SK-N-SH (cell line): ENCODE measurements around the gene DUSP2. TPM values are rescaled to one million over a fixed set of nuclear protein-coding genes. Genes with fewer than 3 reads are reported as not detected.

Experiments
- CTCF ChIA-PET: fragments of 300-600, 350-600 bp; formaldehyde crosslinking; extraction: SDS; loops from one replicate; lab custom pipeline; 2021; lab: Yijun Ruan, JAX
- POLR2A ChIA-PET: fragments of 350-600 bp; sonication (Branson Sonifier 250); formaldehyde crosslinking; extraction: SDS; loops from one replicate; lab custom pipeline; 2020; ENCODE audit warnings: antibody characterized with exemption, inconsistent platforms; lab: Yijun Ruan, JAX
- DNase-seq: peaks from one replicate; pipeline ENCODE4 v3.0.0; 2012
- H2AFZ ChIP-seq: fragments of 200-600 bp; sonication (generic); 2 replicates; pipeline ENCODE4 v1.8.1; 2016; ENCODE audit warnings: antibody characterized with exemption, mild to moderate bottlenecking, low read depth
- H3F3A ChIP-seq: fragments of 200-600 bp; sonication (generic); replicated peaks from 2 replicates; pipeline ENCODE3; 2016; ENCODE audit warnings: antibody characterized with exemption, mild to moderate bottlenecking; ENCODE audit not compliant: insufficient read depth
- H3K27ac ChIP-seq, 2 experiments: fragments of 200-500 bp in 1 of 2; fragments of 200-600 bp in 1 of 2; sonication (Bioruptor generic) in 1 of 2; sonication (generic), shearing (Covaris generic) in 1 of 2; 2 replicates each; pipeline versions ENCODE4 v1.5.1 to v1.6.1; 2014 to 2016; ENCODE audit warnings: low read depth in 2 of 2, inconsistent platforms in 1 of 2, low read length in 1 of 2, mild to moderate bottlenecking in 1 of 2, mixed read lengths in 1 of 2
- H3K27me3 ChIP-seq: fragments of 200-600 bp; sonication (generic), shearing (Covaris generic); 2 replicates; pipeline ENCODE4 v1.6.1; 2016; ENCODE audit warnings: mixed run types; ENCODE audit not compliant: insufficient read depth
- H3K36me3 ChIP-seq, 2 experiments: fragments of 200-500 bp in 1 of 2; fragments of 200-600 bp in 1 of 2; sonication (Bioruptor generic) in 1 of 2; sonication (generic) in 1 of 2; replicated peaks in 1 of 2; 2 replicates each; pipeline versions ENCODE3 to v1.5.1; 2014 to 2016; ENCODE audit warnings: low read length in 1 of 2, mild to moderate bottlenecking in 1 of 2; ENCODE audit not compliant: insufficient read depth in 2 of 2, control insufficient read depth in 1 of 2
- H3K4me1 ChIP-seq, 2 experiments: fragments of 200-500 bp in 1 of 2; fragments of 200-600 bp in 1 of 2; sonication (Bioruptor generic) in 1 of 2; sonication (generic), shearing (Covaris generic) in 1 of 2; 2 replicates each; pipeline versions ENCODE4 v1.5.1 to v1.6.1; 2014 to 2016; ENCODE audit warnings: low read depth in 1 of 2, low read length in 1 of 2, mixed run types in 1 of 2; ENCODE audit not compliant: insufficient read depth in 2 of 2, control insufficient read depth in 1 of 2
- H3K4me2 ChIP-seq: fragments of 200-600 bp; sonication (generic), shearing (Covaris generic); 2 replicates; pipeline ENCODE4 v1.6.1; 2017; ENCODE audit warnings: mixed run types
- H3K4me3 ChIP-seq, 2 experiments: fragments of 200-500 bp in 1 of 2; fragments of 200-600 bp in 1 of 2; sonication (Bioruptor generic) in 1 of 2; sonication (generic), shearing (Covaris generic) in 1 of 2; 2 replicates each; pipeline versions ENCODE4 v1.5.1 to v1.8.1; 2014 to 2016; ENCODE audit warnings: low read depth in 2 of 2, inconsistent platforms in 1 of 2, low read length in 1 of 2, mild to moderate bottlenecking in 1 of 2, mixed read lengths in 1 of 2, moderate library complexity in 1 of 2
- H3K79me2 ChIP-seq: fragments of 200-600 bp; sonication (generic); 2 replicates; pipeline ENCODE4 v1.8.1; 2017; ENCODE audit warnings: mild to moderate bottlenecking; ENCODE audit not compliant: insufficient read depth
- H3K9ac ChIP-seq: fragments of 200-600 bp; sonication (generic); 2 replicates; pipeline ENCODE4 v1.6.1; 2017; ENCODE audit warnings: mixed run types
- H3K9me2 ChIP-seq: fragments of 200-600 bp; sonication (generic); 2 replicates; pipeline ENCODE4 v1.6.1; 2017; ENCODE audit warnings: mixed run types
- H3K9me3 ChIP-seq: fragments of 200-600 bp; sonication (generic); 2 replicates; pipeline ENCODE4 v1.6.1; 2017; ENCODE audit warnings: mixed run types, mild to moderate bottlenecking, moderate library complexity
- H4K20me1 ChIP-seq: fragments of 200-600 bp; sonication (generic); 2 replicates; pipeline ENCODE4 v1.6.1; 2017; ENCODE audit warnings: mild to moderate bottlenecking, mixed run types; ENCODE audit not compliant: insufficient read depth
- CHD2 ChIP-seq: fragments of 150-350 bp; IDR thresholded peaks from 2 replicates; pipeline ENCODE4 v1.6.1; 2018; ENCODE audit warnings: low read length; ENCODE audit not compliant: partially characterized antibody
- ELF1 ChIP-seq: IDR thresholded peaks from 2 replicates; pipeline ENCODE4 v1.4.0; 2012
- FOSL2 ChIP-seq: IDR thresholded peaks from 2 replicates; pipeline ENCODE4 v1.4.0; 2012; ENCODE audit warnings: low read depth, mild to moderate bottlenecking, moderate library complexity, borderline replicate concordance
- MEF2A ChIP-seq: IDR thresholded peaks from 2 replicates; pipeline ENCODE4 v1.4.0; 2012; ENCODE audit warnings: low read depth, borderline replicate concordance
- NFIC ChIP-seq: IDR thresholded peaks from 2 replicates; pipeline ENCODE4 v1.4.0; 2012; ENCODE audit warnings: borderline replicate concordance
- RXRA ChIP-seq: IDR thresholded peaks from 2 replicates; pipeline ENCODE4 v1.4.0; 2012; ENCODE audit warnings: low read depth, mild to moderate bottlenecking, borderline replicate concordance
- TAF1 ChIP-seq: IDR thresholded peaks from 2 replicates; pipeline ENCODE4 v1.6.1; 2012; ENCODE audit warnings: low read depth, mild to moderate bottlenecking, low read length, moderate library complexity, borderline replicate concordance
- ZBTB33 ChIP-seq: IDR thresholded peaks from 2 replicates; pipeline ENCODE4 v1.4.0; 2012; ENCODE audit warnings: low read depth, borderline replicate concordance
- WGBS: methylation state at CpG from one replicate; pipeline ENCODE4 v1.1.6; 2017; ENCODE audit warnings: low lambda C conversion rate; 5-methylcytosine and 5-hydroxymethylcytosine counted together
- polyA plus RNA-seq, 3 experiments: library from polyadenylated mRNA; depleted of rRNA; stranded (reverse); fragments of >200 nt; gene quantifications; 2 replicates each; pipeline ENCODE4 v1.2.3, GENCODE V29; 2012
- TF ChIP-seq, protein P1 (sequence below): IDR thresholded peaks from 2 replicates; pipeline ENCODE4 v1.4.0; 2012; ENCODE audit warnings: low read depth
- TF ChIP-seq, protein P2 (sequence below): fragments of 150-350 bp; IDR thresholded peaks from 2 replicates; pipeline ENCODE4 v1.6.1; 2016; ENCODE audit warnings: mild to moderate bottlenecking, low read depth, low read length
- TF ChIP-seq, protein P3 (sequence below): fragments of 200-600 bp; sonication (generic); IDR thresholded peaks from 2 replicates; pipeline ENCODE4 v1.6.1; 2017; ENCODE audit warnings: antibody characterized with exemption, mild to moderate bottlenecking, moderate library complexity

DUSP2 gene
- polyA plus RNA-seq, 1 of the 3 experiments (the other 2 are of a cell fraction), result 0.79 TPM

DNA sequence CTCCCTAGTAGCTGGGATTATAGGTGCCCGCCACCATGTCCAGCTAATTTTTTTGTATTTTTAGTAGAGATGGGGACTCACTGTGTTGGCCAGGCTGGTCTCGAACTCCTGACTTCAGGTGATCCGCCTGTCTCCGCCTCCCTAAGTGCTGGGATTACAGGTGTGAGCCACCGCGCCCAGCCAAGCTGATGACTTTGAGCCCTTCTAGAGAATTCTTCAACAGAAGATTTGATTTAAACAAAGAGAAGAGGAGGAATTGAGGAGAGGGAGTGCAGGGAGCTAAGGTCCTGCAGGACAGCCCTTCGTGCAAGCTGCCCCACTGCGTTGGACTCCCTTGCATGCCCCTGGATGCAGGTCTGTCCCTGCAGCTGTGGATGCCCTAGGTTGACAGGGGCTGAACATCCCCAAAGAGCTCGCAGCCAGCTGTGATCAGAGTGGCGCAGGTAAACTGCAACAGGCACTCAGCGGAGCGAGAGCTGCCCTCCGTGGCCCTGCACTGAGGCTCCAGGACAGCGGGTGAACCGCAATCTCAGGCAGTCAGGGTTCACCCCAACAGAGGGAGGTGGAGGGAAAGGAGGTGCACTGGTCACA is 42.5 kb downstream of the DUSP2 start:
- Histone ChIP-seq H3F3A (no peaks in the 10 kb centered on the region), H3K27me3 (no peaks in the 10 kb centered on the region), H3K79me2 (no peaks in the 10 kb centered on the region), H2AFZ (no peak overlapping the region), H3K27ac (no peak overlapping the region), H3K9ac (no peak overlapping the region), H4K20me1 (no peaks in the 10 kb centered on the region), H3K4me2 (no peak overlapping the region), H3K4me1 (peaks cover 0 to 3% of the 10 kb centered on the region in 2 experiments; a peak in 1 of 4 replicates), H3K9me3 (no peaks in the 10 kb centered on the region), H3K4me3 (no peak overlapping the region), H3K36me3 (no peaks in the 10 kb centered on the region), H3K9me2 (no peaks in the 10 kb centered on the region)
- TF ChIP-seq, protein P1, sequence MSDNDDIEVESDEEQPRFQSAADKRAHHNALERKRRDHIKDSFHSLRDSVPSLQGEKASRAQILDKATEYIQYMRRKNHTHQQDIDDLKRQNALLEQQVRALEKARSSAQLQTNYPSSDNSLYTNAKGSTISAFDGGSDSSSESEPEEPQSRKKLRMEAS, result no peak
- TF ChIP-seq RXRA, result no peak
- POLR2A ChIA-PET, result interaction anchor here (0.7 kb wide), 1 partner anchor 147 kb away, joined by 4 read pairs; no protein-coding TSS in a partner anchor
- CTCF ChIA-PET, result interaction anchor here (1.2 to 2.6 kb wide), 3 partner anchors 9 to 72 kb away, joined by 3 to 15 read pairs (median 7); no protein-coding TSS in a partner anchor
- DNase-seq, result peak; percentile 9
- 93% methylated on average over 15 of the region's 15 CpGs for WGBS

- Histone ChIP-seq H3K9me2 (no peaks in the 10 kb centered on the region), H4K20me1 (no peaks in the 10 kb centered on the region), H3K9ac (no peak overlapping the region), H3K27ac (no peak overlapping the region), H3K79me2 (no peaks in the 10 kb centered on the region), H3K36me3 (no peaks in the 10 kb centered on the region), H3K4me2 (no peak overlapping the region), H3K9me3 (no peaks in the 10 kb centered on the region), H3F3A (no peaks in the 10 kb centered on the region), H3K27me3 (no peaks in the 10 kb centered on the region), H2AFZ (no peak overlapping the region), H3K4me3 (no peak overlapping the region), H3K4me1 (peaks cover 0 to 3% of the 10 kb centered on the region in 2 experiments; a peak in 1 of 4 replicates)
- DNase-seq, result peak; percentile 18
- TF ChIP-seq MEF2A (no peak), CHD2 (no peak), NFIC (no peak), TAF1 (no peak), FOSL2 (no peak), ZBTB33 (no peak), ELF1 (no peak)
- TF ChIP-seq, protein P2, sequence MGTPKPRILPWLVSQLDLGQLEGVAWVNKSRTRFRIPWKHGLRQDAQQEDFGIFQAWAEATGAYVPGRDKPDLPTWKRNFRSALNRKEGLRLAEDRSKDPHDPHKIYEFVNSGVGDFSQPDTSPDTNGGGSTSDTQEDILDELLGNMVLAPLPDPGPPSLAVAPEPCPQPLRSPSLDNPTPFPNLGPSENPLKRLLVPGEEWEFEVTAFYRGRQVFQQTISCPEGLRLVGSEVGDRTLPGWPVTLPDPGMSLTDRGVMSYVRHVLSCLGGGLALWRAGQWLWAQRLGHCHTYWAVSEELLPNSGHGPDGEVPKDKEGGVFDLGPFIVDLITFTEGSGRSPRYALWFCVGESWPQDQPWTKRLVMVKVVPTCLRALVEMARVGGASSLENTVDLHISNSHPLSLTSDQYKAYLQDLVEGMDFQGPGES, result no peak
- TF ChIP-seq, protein P3, sequence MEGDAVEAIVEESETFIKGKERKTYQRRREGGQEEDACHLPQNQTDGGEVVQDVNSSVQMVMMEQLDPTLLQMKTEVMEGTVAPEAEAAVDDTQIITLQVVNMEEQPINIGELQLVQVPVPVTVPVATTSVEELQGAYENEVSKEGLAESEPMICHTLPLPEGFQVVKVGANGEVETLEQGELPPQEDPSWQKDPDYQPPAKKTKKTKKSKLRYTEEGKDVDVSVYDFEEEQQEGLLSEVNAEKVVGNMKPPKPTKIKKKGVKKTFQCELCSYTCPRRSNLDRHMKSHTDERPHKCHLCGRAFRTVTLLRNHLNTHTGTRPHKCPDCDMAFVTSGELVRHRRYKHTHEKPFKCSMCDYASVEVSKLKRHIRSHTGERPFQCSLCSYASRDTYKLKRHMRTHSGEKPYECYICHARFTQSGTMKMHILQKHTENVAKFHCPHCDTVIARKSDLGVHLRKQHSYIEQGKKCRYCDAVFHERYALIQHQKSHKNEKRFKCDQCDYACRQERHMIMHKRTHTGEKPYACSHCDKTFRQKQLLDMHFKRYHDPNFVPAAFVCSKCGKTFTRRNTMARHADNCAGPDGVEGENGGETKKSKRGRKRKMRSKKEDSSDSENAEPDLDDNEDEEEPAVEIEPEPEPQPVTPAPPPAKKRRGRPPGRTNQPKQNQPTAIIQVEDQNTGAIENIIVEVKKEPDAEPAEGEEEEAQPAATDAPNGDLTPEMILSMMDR, result no peak
- ChIA-PET CTCF (interaction anchor here (1.0 to 3.2 kb wide), 4 partner anchors 11 to 78 kb away, joined by 4 to 15 read pairs (median 6); no protein-coding TSS in a partner anchor), POLR2A (no interaction called here)
- WGBS, result 80% methylated on average over 1 of the region's 3 CpGs
These were observed 44.3 kb downstream of the DUSP2 start for GRCh38 chr2:96100893-96101304.
